ENCODE measurements around the gene RPL3.

DNA sequence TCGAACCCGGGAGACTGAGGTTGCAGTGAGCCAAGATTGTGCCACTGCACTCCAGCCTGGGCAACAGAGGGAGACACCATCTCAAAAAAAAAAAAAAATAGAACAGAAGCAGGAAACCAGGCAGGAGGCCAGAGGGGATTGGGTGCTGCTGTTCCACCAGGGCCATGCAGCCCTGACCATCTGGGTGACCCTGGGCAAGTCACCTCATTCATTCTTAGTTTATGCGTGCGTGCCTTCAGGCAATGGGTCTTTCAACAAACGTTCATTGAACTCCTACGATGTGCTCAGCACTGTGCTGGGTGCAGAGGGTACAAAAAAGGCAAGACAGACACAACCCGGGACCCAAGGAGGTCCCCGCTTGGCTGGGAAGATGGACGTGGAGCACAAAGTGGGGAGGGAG lies 18.3 kb downstream of the RPL3 start:
- no peak for TF ChIP-seq EZH2 (IDR thresholded peaks at IDR 0.05; ENCODE audit: low read length)
- TF ChIP-seq, protein P1, sequence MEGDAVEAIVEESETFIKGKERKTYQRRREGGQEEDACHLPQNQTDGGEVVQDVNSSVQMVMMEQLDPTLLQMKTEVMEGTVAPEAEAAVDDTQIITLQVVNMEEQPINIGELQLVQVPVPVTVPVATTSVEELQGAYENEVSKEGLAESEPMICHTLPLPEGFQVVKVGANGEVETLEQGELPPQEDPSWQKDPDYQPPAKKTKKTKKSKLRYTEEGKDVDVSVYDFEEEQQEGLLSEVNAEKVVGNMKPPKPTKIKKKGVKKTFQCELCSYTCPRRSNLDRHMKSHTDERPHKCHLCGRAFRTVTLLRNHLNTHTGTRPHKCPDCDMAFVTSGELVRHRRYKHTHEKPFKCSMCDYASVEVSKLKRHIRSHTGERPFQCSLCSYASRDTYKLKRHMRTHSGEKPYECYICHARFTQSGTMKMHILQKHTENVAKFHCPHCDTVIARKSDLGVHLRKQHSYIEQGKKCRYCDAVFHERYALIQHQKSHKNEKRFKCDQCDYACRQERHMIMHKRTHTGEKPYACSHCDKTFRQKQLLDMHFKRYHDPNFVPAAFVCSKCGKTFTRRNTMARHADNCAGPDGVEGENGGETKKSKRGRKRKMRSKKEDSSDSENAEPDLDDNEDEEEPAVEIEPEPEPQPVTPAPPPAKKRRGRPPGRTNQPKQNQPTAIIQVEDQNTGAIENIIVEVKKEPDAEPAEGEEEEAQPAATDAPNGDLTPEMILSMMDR (optimal IDR thresholded peaks at IDR 0.05 in 1 of 3, IDR thresholded peaks at IDR 0.05 in 1 of 3, conservative IDR thresholded peaks at IDR 0.05 in 1 of 3; ENCODE audit: extremely low read depth in 1 of 3, insufficient read depth in 2 of 3, low read length in 3 of 3), result no peak
